ENCODE data around the gene SPTBN4.

DNA sequence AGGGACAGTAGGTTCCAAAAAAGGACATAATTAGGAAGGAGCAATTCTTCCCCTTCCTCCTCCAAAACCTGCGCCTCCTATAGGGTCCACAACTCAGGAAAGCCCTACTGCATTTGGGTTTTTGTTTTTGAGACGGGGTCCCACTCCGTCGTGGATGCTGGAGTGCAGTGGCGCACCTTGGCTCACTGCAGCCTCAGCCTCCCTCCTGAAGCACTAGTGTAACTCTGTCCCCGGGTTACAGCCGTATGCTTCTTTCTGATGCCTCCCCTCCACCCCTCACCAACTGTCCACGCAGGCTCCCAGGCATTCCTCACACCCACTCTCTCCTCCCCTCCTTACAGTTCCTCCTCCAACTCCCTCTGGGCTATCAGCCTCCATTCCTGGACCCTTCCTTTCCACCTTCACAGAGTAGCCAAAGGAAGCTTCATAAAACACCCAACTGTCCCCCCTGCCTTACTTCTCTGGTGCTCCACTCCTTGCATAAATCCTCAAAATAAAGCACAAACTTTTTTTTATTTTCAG, 20.5 kb upstream of the SPTBN4 start:
- TF ChIP-seq, protein P1, sequence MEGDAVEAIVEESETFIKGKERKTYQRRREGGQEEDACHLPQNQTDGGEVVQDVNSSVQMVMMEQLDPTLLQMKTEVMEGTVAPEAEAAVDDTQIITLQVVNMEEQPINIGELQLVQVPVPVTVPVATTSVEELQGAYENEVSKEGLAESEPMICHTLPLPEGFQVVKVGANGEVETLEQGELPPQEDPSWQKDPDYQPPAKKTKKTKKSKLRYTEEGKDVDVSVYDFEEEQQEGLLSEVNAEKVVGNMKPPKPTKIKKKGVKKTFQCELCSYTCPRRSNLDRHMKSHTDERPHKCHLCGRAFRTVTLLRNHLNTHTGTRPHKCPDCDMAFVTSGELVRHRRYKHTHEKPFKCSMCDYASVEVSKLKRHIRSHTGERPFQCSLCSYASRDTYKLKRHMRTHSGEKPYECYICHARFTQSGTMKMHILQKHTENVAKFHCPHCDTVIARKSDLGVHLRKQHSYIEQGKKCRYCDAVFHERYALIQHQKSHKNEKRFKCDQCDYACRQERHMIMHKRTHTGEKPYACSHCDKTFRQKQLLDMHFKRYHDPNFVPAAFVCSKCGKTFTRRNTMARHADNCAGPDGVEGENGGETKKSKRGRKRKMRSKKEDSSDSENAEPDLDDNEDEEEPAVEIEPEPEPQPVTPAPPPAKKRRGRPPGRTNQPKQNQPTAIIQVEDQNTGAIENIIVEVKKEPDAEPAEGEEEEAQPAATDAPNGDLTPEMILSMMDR (IDR thresholded peaks at IDR 0.05): no peak
- no peak for TF ChIP-seq POLR2A (IDR thresholded peaks at IDR 0.05)
- TF ChIP-seq EP300 (IDR thresholded peaks at IDR 0.05): no peak

Data from gastroesophageal sphincter (tissue), 3 donors.